Neuronal stem cell (in vitro differentiated cells): ENCODE data around the gene C3. TPM values are rescaled to one million over a fixed set of nuclear protein-coding genes. Genes with fewer than 3 reads are reported as not detected.

Experiments
- DNase-seq: peaks from one replicate; pipeline ENCODE4 v3.0.0-alpha.2; 2013; ENCODE audit warnings: low spot score
- H2AFZ ChIP-seq: one replicate; pipeline ENCODE4 v1.6.1; 2013; ENCODE audit warnings: mild to moderate bottlenecking, low read length, inconsistent platforms
- H2AK5ac ChIP-seq: 2 replicates; pipeline ENCODE4 v1.6.1; 2013; ENCODE audit warnings: low read depth, mild to moderate bottlenecking, inconsistent platforms, low read length, moderate library complexity, mixed read lengths
- H2BK120ac ChIP-seq: 2 replicates; pipeline ENCODE4 v1.6.1; 2013; ENCODE audit warnings: low read depth, mild to moderate bottlenecking, inconsistent platforms, low read length, moderate library complexity, mixed read lengths
- H2BK12ac ChIP-seq: one replicate; pipeline ENCODE4 v1.6.1; 2013; ENCODE audit warnings: low read length, inconsistent platforms
- H2BK15ac ChIP-seq: 2 replicates; pipeline ENCODE4 v1.6.1; 2013; ENCODE audit warnings: mild to moderate bottlenecking, low read length, inconsistent platforms, mixed read lengths
- H2BK5ac ChIP-seq: one replicate; pipeline ENCODE4 v1.6.1; 2013; ENCODE audit warnings: inconsistent platforms, mild to moderate bottlenecking, low read length, moderate library complexity
- H3K14ac ChIP-seq: one replicate; pipeline ENCODE4 v1.6.1; 2013; ENCODE audit warnings: low read length, inconsistent platforms
- H3K18ac ChIP-seq: 2 replicates; pipeline ENCODE4 v1.6.1; 2013; ENCODE audit warnings: low read length, inconsistent platforms
- H3K23ac ChIP-seq: 2 replicates; pipeline ENCODE4 v1.6.1; 2013; ENCODE audit warnings: low read depth, mild to moderate bottlenecking, mixed read lengths, low read length, inconsistent platforms; ENCODE audit not compliant: poor library complexity
- H3K27ac ChIP-seq: replicated peaks from 3 replicates; pipeline ENCODE4 v1.5.1; 2013; ENCODE audit warnings: low read length, inconsistent platforms
- H3K27me3 ChIP-seq, 3 experiments: 2 replicates each; pipeline ENCODE4 v1.6.1; 2013; ENCODE audit warnings: low read length in 3 of 3, mild to moderate bottlenecking in 2 of 3, inconsistent platforms in 1 of 3, low read depth in 1 of 3, mixed read lengths in 1 of 3, moderate library complexity in 1 of 3; ENCODE audit not compliant: control insufficient read depth in 3 of 3, insufficient read depth in 3 of 3
- H3K36me3 ChIP-seq, 2 donors: replicated peaks in 1 of 2; 2 replicates each; pipeline ENCODE4 v1.6.1; 2013; ENCODE audit warnings: low read length in 2 of 2; ENCODE audit not compliant: control insufficient read depth in 2 of 2, insufficient read depth in 2 of 2
- H3K4ac ChIP-seq: 2 replicates; pipeline ENCODE4 v1.6.1; 2013; ENCODE audit warnings: inconsistent platforms, mild to moderate bottlenecking, low read length, moderate library complexity
- H3K4me1 ChIP-seq, 2 donors: 1 replicate in 1 of 2; 2 replicates in 1 of 2; pipeline ENCODE4 v1.6.1; 2013; ENCODE audit warnings: low read length in 2 of 2, low read depth in 1 of 2; ENCODE audit not compliant: control insufficient read depth in 2 of 2, insufficient read depth in 1 of 2
- H3K4me2 ChIP-seq: one replicate; pipeline ENCODE4 v1.6.1; 2013; ENCODE audit warnings: mild to moderate bottlenecking, low read length, inconsistent platforms; ENCODE audit not compliant: insufficient read depth, poor library complexity, severe bottlenecking
- H3K4me3 ChIP-seq, 2 donors: 2 replicates each; pipeline ENCODE4 v1.5.1; 2013; ENCODE audit warnings: low read length in 2 of 2, mild to moderate bottlenecking in 2 of 2, inconsistent platforms in 1 of 2, moderate library complexity in 1 of 2
- H3K79me1 ChIP-seq: one replicate; pipeline ENCODE4 v1.6.1; 2013; ENCODE audit warnings: low read depth, mild to moderate bottlenecking, inconsistent platforms, low read length, moderate library complexity
- H3K9ac ChIP-seq: one replicate; pipeline ENCODE4 v1.6.1; 2013; ENCODE audit warnings: mild to moderate bottlenecking, low read depth, low read length, inconsistent platforms; ENCODE audit not compliant: poor library complexity
- H3K9me3 ChIP-seq, 2 donors: replicated peaks in 1 of 2; 2 replicates each; pipeline versions ENCODE3 to v1.6.1; 2013; ENCODE audit warnings: low read length in 2 of 2, mild to moderate bottlenecking in 2 of 2, inconsistent platforms in 1 of 2, low read depth in 1 of 2, mixed read lengths in 1 of 2, moderate library complexity in 1 of 2; ENCODE audit not compliant: control insufficient read depth in 2 of 2, insufficient read depth in 1 of 2
- H4K8ac ChIP-seq: one replicate; pipeline ENCODE4 v1.6.1; 2013; ENCODE audit warnings: low read depth, mild to moderate bottlenecking, inconsistent platforms, low read length, moderate library complexity
- H4K91ac ChIP-seq: one replicate; pipeline ENCODE4 v1.6.1; 2013; ENCODE audit warnings: low read length, low read depth, mild to moderate bottlenecking, inconsistent platforms; ENCODE audit not compliant: poor library complexity
- whole genome bisulfite sequencing, 2 donors: extraction: QIAGEN DNeasy Blood & Tissue Kit; methylation state at CpG; one replicate each; pipeline ENCODE4 v1.1.7; 2013; ENCODE audit warnings: missing lambda C conversion rate in 2 of 2, mixed read lengths in 1 of 2; ENCODE audit not compliant: insufficient read length in 2 of 2, insufficient replicate concordance in 1 of 2; ENCODE audit errors: extremely low coverage in 2 of 2; 5-methylcytosine and 5-hydroxymethylcytosine counted together
- polyA plus RNA-seq, 2 experiments: library from polyadenylated mRNA; stranded (reverse); fragments of 200-250 nt; gene quantifications; one replicate each; pipeline ENCODE4 v1.2.3, GENCODE V29; 2013

C3 gene
- polyA plus RNA-seq (2013, experiment 1 of 2) = 0.21 TPM
- 0.64 TPM for polyA plus RNA-seq (2013, experiment 2 of 2)

DNA sequence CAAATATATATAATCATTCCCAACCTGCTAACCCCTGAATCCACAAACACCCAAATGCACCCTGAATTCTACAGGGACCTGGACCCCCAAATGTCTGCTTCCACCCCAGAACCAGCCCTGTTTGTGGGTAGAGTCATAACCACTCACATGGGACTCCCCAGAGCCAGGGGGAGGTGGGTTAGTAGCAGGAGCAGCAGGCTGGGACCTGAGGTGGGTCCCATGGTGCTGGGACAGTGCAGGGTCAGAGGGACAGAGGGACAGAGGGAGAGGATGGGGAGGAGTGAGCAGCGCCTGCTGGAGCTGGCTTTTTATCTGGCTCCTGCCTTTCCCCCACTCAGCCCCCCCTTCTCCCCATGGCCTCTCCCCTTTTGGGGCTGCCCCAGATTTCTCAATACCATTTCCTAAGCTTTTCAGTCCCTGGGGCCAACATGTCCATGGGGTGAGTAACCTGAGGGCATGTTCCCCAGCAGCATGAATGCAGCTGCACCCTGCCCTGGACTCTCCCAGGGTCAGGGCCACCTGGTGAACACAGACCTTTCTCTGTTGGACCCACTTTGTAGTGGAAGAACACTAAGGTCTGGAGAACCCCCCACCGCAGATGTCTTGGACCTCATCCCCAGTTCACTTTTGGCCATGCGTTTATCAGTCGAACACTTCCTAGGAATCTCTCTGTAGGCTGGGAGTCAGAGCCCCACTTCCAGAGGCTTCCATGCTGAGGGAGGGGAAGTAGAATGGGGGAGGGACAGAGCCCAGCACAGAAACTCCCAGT lies at the start of gene C3:
C3 (minus strand) TSS at position 282 of the 769 bp plus-strand sequence; CDS start at position 221, 61 bp downstream.
- no peak within 1 kb of the TSS for H2AFZ ChIP-seq
- no peak within 1 kb of the TSS for H4K91ac ChIP-seq
- no peaks in the 10 kb centered on the region for H3K36me3 ChIP-seq
- no peak within 1 kb of the TSS for H3K14ac ChIP-seq
- peaks cover 3% of the 10 kb centered on the region for H3K79me1 ChIP-seq
- peaks cover 0 to 5% of the 10 kb centered on the region in 2 donors for H3K9me3 ChIP-seq
- H3K9ac ChIP-seq = no peak within 1 kb of the TSS
- H3K4me1 ChIP-seq = no peaks in the 10 kb centered on the region
- no peak within 1 kb of the TSS for H3K23ac ChIP-seq
- H2BK120ac ChIP-seq = peak within 1 kb of the TSS; percentile 93
- H2BK5ac ChIP-seq = no peak within 1 kb of the TSS
- no peak within 1 kb of the TSS for H4K8ac ChIP-seq
- no peak within 1 kb of the TSS for H3K4me3 ChIP-seq
- H2BK12ac ChIP-seq = no peak within 1 kb of the TSS
- no peak within 1 kb of the TSS for H3K27ac ChIP-seq
- no peak within 1 kb of the TSS for H2BK15ac ChIP-seq
- peak within 1 kb of the TSS; percentile 19 for H3K18ac ChIP-seq
- H3K4ac ChIP-seq = no peak within 1 kb of the TSS
- DNase-seq = no peak
- H3K27me3 ChIP-seq = peaks cover 0 to 5% (median 0%) of the 10 kb centered on the region in 3 experiments
- WGBS, 2 donors = no CpG with 5 or more reads among the region's 4 CpGs
- no peak within 1 kb of the TSS for H3K4me2 ChIP-seq
- no peak within 1 kb of the TSS for H2AK5ac ChIP-seq

DNA sequence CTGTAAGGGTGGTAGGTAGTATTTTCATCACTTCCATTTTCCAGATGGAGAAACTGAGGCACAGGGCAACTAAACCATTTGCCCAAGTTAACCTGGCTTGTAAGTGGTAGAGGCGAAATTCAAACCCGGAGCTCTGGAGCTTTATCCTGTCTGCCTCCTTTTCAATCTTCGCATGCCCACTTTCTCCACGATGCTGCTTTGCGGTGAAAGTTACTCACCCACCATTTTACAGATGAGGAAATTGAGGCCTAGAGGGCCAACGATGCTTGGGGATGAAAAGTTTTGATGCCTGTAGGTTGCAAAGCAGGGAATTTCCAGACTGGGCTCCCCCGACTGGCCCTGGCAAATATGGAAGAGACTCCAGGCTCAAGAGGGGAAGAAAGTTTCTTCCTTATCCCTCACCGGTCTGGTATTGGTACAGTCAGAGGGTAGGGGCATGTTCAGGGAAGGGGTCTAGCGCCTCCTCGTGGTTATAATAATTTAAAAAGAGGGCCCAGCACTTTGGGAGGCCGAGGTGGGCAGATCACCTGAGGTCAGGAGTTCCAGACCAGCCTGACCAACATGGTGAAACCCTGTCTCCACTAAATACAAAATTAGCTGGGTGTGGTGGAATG lies 48.7 kb upstream of the C3 start:
- Histone ChIP-seq H3K14ac (no peak overlapping the region), H3K4me1 (peaks cover 0 to 6% of the 10 kb centered on the region in 2 donors), H2BK15ac (no peak overlapping the region), H4K91ac (no peak overlapping the region), H3K4me3 (no peak overlapping the region), H2BK120ac (no peak overlapping the region), H2AFZ (no peak overlapping the region), H3K27ac (no peak overlapping the region), H2BK5ac (no peak overlapping the region), H3K9me3 (peaks cover 0 to 2% of the 10 kb centered on the region in 2 donors), H3K4me2 (no peak overlapping the region), H2AK5ac (no peak overlapping the region), H3K9ac (no peak overlapping the region), H3K36me3 (no peaks in the 10 kb centered on the region), H3K18ac (no peak overlapping the region), H3K27me3 (peaks cover 0 to 30% (median 27%) of the 10 kb centered on the region in 3 experiments), H3K4ac (no peak overlapping the region), H4K8ac (no peak overlapping the region), H2BK12ac (no peak overlapping the region), H3K23ac (no peak overlapping the region), H3K79me1 (no peaks in the 10 kb centered on the region)
- no peak for DNase-seq
- no CpG with 5 or more reads among the region's 11 CpGs for WGBS, 2 donors

DNA sequence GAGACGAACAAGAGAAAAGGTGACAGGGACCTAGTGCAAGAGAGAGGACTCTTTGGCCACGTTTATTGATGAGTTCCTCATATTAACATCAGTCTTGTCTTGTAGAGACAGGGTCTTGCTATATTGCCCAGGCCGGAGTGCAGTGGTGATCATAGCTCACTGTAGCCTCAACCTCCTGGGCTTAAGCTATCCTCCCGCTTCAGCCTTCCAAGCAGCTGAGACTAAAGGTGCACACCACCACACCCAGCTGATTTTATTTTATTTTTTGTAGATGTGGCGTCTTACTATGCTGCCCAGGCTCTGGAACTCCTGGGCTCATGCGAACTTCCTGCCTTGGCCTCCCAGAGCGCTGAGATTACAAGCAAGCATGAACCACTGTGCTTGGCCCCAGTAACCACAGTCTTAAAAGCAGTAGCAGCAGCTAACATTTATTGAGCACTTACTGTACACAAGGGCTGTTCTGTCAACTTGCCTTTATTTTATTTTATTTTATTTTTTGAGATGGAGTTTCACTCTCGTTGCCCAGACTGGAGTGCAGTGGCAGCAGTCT lies 47.9 kb upstream of the C3 start:
- H3K36me3 ChIP-seq = no peaks in the 10 kb centered on the region
- H2BK15ac ChIP-seq = no peak overlapping the region
- H3K79me1 ChIP-seq = no peaks in the 10 kb centered on the region
- no peak overlapping the region for H4K91ac ChIP-seq
- no CpG with 5 or more reads among the region's 8 CpGs for WGBS, 2 donors
- DNase-seq = no peak
- no peak overlapping the region for H2BK5ac ChIP-seq
- H2AK5ac ChIP-seq = no peak overlapping the region
- H3K18ac ChIP-seq = no peak overlapping the region
- H3K4me1 ChIP-seq = peaks cover 0 to 6% of the 10 kb centered on the region in 2 donors
- H3K4me3 ChIP-seq = no peak overlapping the region
- peaks cover 0 to 30% (median 27%) of the 10 kb centered on the region in 3 experiments for H3K27me3 ChIP-seq
- peak overlapping the region; percentile 21 for H2AFZ ChIP-seq
- H2BK12ac ChIP-seq = no peak overlapping the region
- peaks cover 0 to 2% of the 10 kb centered on the region in 2 donors for H3K9me3 ChIP-seq
- no peak overlapping the region for H2BK120ac ChIP-seq
- no peak overlapping the region for H3K14ac ChIP-seq
- H3K9ac ChIP-seq = no peak overlapping the region
- no peak overlapping the region for H3K4ac ChIP-seq
- no peak overlapping the region for H4K8ac ChIP-seq
- H3K4me2 ChIP-seq = no peak overlapping the region
- H3K23ac ChIP-seq = no peak overlapping the region
- H3K27ac ChIP-seq = no peak overlapping the region
